ENCODE results near the gene CTSE.

The CTSE gene

DNA sequence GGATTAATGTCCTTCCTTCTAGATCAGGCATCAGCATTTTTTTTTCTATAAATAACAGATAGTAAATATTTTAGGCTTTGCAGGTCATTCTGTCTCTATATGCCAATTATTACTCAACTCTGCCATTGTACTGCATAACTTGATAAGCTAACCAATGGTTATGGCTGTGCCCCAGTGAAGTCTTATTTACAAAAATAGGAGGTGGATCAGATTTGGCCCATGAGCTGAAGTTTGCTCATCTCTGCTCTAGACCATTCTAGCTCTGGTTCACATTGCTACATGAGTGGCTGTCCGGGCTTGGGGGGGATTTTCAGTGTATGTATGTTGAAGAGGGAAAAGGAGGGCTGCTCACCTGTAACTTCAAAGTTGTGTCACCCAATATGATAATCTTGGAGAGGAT, 30.6 kb downstream of the CTSE start:
- no peak for DNase-seq (ENCODE audit: low read depth in 1 of 2, low spot score in 1 of 2)

DNA sequence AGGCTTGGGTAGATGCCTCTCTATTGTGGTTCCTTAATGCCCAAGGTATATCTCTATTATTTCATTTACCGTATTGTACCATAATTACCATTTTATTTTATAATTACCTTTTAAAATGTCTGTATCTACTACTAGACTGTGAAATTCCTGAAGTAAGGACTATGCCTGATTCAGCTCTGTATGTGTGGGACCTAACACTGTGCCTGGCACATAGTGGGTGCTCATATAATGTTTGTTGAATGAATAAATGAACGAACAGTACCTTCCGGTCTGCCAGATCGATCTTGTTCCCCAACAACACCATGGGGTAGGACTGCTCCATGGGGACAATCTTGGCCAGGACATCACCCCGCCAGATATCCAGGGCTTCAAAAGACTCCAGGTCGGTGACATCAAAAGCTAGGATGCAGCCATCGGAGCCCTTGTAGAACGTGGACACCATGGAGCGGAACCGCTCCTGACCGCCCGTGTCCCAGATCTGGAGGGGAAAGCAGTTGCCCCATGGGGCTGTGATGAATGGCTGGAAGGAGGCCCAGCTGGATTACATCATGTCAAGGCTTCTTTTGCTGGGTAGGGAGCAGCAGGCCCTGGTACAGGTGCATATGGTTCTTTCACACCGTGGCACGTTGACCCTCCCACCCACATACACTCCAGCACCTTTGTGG, 31.3 kb downstream of the CTSE start:
- DNase-seq (ENCODE audit: low read depth in 1 of 2, low spot score in 1 of 2), result no peak

DNA sequence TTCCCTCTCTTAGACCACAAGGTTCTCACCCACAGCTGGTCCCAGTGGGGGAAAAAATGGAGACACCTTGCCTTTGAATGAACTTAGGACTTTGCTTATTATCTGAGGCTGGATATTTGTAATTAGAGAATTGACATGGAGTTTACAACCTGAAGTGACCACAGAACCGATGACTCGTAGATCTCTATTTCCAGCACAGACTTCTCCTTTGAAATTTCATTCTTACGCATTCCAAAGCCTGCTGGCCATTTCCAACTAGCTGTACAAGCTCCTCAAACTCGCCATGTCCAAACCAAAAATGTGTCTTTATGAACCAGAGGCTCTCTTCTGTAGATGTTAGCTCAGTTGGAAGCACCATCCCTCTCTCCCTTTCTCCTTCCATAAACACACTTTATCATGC, 32.5 kb downstream of the CTSE start:
- no peak for DNase-seq (ENCODE audit: low read depth in 1 of 2, low spot score in 1 of 2)

DNA sequence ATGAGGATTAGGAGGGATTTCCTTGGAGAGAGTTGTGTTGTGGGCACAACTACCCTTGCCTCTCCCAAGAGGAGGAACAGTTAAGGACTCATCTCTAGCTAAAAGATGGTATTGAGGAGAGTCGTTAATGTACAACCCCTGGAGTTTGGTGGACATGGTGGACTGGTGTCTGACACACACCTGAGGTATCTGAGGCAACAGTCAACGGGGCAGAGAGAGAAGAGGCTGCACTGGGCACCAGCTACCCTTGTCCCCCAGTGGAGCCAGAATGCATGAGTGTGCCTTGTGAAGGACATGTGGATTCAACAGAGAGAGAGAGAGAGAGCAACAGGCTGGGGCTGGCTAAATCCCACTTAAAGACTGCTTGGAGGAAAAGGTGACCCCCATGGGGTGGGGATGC, 33.5 kb downstream of the CTSE start:
- DNase-seq (ENCODE audit: low read depth in 1 of 2, low spot score in 1 of 2), result no peak

DNA sequence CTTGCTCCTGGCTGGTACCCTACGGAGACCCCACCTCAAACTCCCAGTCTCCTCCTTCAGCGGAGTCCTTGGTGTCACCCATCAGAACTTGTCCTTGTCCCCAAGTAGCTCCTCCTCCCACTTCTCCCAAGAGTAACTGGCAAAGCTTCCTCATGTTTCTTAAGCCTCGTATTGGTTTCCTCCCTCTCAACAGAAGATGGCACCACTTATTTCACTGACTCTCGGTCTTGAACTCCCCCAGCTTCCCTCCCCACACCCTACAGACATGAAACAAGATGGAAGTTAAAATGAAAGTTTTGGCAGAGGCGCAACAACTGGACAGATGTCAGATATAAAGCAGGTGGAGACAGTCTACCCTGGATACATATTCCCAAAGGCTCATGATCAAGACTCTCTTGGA, 33.9 kb downstream of the CTSE start:
- DNase-seq (ENCODE audit: low read depth in 1 of 2, low spot score in 1 of 2), result no peak

DNA sequence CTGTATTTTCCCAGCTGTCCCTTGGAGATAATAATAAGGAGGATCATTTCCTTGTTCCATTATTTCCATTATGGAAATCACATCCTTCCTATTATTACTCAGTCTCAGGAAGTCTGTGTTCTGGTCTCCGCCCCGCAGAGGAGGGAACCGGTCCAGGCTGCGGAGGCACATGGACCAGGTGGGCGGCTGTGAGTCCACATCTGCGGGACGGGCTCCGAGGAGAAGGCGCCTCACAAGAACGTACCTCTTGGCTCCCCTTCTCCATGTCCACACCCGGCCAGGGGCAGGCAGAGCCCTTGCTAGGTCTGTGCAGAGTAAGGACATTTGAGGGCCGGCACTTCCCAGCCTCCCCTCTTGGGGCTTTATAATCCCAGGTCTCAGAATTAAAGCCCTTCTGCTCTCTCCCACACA, 35.1 kb downstream of the CTSE start:
- DNase-seq (ENCODE audit: low read depth in 1 of 2, low spot score in 1 of 2), result no peak

DNA sequence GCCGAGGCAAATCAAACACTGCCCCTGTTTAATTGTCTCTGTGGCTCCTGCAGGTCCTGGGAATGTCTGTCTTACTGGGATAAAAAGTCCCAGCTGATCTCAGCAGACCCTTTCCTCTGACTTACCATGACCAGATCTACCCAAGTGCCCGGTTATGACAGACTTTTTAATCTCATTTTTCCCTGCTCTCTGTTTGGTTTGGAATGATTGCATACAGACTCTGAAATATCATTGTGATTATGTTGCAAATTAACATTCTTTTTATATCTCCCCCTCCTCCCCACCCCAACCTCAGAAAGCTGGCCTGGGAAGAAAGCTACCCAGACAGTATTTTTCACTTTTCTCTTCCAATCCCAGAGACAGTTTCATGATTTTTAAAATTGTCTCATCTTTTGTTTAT, 36.8 kb downstream of the CTSE start:
- DNase-seq (ENCODE audit: low read depth in 1 of 2, low spot score in 1 of 2), result no peak

DNA sequence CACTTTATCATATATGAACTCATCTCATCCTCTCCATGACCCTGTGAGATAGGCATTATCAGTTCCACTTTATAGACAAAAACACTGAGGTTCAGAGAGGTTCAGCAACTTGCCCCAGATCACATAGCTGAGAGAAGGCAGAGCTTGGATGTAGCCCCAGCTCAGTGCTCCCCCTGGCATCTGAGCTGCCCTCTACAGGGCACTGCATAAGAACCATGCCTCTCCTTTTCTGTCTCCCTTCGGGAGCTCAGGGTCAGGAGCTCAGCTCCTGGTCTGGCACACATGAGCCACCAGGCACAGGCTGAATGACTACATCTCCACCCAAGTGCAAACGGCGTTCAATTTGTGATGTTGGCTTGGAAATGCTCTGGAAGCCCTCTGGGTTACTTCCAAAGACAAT, 37.4 kb downstream of the CTSE start:
- no peak for DNase-seq (ENCODE audit: low read depth in 1 of 2, low spot score in 1 of 2)

DNA sequence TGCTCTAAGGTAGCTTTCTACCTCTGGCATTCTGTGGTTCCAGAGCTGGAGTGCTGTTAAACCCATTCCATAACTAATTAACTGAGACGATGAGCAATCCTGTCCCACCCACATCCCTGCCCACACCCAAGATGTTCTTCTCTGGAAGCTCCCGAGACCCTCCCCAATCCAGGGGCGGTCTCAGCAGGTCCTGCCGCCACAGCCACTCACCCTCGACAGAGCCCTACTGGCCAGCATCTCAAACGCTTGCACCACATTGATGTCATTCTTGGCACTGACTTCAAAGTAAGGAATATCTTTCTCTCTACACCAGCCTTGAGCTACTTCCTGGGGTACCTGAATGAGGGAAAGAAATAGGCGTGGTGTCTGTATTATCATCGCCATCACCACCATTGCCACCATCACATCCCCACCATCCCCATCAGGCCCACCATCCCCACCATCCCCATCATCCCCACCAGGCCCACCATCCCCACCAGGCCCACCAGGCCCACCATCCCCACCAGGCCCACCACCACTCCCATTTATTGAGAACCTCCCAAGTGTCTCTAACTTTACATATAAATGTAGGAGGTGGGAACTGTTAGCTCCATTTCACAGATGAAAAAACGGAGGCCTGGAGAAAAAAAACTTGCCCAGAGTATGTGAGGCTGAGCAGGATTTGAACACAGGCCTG, 38.2 kb downstream of the CTSE start:
- DNase-seq (ENCODE audit: low read depth in 1 of 2, low spot score in 1 of 2), result no peak

DNA sequence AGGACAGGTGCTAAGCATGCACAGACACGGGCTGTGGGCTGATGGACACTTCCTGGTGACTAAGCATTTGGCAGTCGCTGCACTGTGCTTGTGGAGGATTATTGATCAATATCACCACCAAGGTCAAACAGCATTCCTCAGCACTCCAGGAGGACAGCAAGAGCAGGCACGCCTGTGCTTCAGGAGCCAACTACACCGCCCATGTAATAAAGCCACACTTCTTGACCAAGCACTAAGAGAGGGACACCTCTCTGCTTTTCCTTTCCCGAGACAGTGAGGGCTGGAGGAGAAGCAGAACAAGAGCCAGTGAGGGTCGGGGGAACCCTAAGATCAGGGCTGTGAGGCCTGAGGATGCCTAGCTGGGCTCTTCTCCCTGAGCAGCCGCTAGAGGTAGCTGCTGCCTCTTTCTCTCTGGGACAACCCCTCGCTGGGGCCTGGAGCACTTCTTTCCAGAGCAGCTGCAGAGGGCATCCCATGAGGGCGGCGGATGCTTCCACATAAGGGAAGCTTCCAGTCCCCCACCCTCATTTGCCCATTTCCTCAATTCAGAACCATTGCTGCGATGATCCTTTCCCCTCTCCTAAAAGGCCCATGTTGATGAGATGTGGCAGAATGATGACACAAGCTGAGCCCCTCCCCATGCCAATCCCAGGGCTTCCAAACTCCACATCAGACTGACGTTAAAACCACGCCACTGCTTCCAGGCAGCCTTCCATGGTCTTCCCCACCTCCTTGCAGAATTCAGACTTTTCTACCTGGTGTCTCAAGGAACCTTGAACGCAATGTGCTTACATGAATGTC, 39.6 kb downstream of the CTSE start:
- DNase-seq (ENCODE audit: low read depth in 1 of 2, low spot score in 1 of 2), result no peak

DNA sequence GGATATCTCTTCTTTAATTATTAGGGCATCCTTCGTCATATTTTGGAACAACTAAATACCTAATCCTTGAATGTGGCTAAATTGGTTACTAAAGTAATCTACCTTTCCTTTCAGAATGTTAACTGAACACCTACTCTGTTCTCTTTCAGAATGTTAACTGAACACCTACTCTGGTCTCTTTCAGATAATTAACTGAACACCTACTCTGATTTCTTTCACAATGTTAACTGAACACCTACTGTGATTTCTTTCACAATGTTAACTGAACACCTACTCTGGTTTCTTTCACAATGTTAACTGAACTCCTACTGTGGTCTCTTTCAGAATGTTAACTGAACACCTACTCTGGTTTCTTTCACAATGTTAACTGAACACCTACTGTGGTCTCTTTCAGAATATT, 42.4 kb downstream of the CTSE start:
- no peak for DNase-seq (ENCODE audit: low read depth in 1 of 2, low spot score in 1 of 2)

DNA sequence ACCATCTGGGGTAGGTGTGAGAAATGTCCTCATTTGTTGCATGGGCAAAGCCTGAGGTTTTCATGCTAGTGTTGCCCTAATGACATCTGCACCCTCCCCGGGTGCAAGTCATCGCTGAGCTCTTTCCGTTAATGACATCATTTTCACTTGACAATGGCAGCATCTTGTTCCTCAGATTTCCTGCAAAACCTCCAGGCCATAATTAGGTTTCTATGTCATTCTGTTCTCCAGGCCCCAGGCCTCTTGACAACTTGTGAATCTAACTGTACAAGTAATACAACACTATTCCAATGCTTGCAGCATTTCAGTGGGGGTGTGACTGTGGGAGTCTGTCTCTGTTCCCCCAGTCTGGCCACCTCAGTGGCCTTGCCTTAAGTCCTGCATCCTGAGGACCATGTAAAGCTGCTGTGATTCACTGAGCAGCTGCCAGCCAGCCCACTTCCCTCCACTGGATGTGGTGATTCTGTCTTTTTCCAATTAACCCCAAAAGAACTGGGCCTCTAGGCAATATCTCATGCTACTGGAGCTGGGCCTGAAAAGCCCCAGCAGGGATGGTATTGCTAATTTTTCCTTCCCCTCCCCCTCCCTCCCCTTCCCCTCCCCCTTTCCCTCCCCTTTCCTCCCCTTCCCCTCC, 43.3 kb downstream of the CTSE start:
- no peak for DNase-seq (ENCODE audit: low read depth in 1 of 2, low spot score in 1 of 2)

DNA sequence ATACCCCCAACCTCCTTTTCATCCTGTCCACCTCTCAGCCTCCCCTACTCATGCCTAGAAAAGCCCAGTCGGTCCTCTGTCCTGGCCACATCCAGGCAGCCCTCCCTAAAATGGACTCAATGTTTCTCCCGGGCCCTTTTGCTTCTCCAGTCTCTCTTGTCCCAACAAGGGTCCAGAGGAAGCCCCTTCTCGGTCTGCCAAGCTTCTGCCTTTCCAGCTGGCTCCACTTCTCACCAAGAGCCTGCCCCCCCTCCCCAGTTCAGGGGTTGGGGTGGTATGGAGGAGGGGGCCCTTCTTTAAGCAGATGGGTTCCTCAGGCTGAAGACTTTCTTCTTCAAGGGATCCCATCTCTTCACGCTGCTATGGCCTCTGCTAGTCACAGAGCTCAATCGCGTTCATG, 44.4 kb downstream of the CTSE start:
- no peak for DNase-seq (ENCODE audit: low read depth in 1 of 2, low spot score in 1 of 2)

DNA sequence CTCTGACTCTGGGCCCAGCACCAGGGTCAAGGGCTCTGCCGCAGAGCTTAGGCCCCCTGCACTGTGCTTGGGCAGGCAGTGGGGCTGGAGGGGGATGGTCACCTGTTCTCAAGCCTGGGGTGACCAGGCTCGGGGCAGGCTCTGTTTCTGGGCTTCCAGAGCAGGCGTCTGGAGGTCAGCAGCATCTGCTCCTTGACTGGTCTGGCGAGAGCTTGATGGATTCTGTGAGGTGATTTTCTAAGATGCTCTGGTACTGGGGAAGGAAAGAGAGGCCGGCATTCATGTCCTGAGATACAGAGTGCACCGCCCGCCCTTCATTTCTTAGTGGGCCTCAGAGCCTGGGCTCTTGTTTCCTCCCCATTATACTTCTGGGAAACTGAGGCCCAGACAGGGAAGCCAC, 45.0 kb downstream of the CTSE start:
- DNase-seq (ENCODE audit: low read depth in 1 of 2, low spot score in 1 of 2), result no peak

DNA sequence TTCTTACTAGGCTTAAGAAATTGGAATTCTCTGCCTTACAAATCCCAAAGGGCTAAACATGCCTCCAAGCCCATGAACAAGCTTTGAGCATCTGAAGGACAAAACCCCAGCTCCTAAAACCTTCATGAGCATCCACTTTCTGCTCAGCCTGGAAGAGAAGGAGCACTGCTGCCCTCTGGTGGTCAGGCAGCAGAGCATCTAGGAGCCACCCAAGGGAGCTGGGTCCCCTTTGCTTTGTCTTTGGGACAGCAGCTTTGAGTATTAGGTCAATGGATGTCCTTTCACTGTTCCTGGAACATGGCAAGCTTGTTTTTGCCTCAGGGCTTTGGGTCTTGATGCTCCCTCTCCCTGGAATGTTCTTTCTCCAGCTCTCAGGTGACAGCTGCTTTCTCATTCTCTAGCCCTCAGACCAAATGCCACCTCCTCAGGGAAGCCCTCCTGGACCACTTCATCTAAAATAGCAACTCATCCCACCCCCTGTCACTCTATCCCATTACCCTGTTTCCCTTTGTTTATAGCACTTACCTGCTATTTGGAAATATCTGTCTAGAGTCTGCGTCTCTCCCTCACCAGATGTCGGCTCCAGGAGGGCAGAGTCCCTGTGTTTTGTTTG, 46.2 kb downstream of the CTSE start:
- peak; percentile 51 to 64 for DNase-seq (ENCODE audit: low read depth in 1 of 2, low spot score in 1 of 2)

DNA sequence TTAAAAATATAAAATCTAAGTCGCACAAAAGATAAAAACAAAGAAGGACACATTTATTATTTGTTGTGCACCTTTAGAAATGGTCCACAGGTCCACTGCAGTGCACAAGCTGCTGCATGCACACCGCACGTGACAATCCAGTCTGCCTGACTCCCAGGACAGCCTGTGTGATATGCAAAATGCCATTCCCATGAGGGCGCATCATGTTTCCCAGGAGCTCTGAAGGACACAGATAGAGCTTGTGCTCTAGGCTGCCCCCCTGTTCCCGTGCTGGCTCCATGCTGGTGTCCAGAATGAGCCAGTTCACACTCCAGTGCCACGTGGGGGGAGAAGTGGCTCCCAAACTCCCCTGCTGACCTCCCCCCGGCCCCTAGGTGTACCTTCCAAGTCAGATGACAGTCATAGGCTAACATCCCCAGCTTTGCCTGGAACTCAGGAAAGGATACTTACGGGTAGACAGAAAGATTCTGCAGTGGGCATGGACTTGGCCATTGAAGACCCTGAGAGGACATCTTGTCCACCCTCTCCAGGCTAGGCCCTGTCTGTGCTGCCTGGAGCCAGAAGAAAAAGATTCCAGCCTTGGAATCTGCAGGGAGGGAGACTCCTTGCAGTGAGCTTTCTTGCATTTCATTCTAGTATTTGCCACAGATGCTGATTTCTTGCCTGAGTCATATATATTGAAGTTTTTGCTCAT, 46.8 kb downstream of the CTSE start:
- no peak for DNase-seq (ENCODE audit: low read depth in 1 of 2, low spot score in 1 of 2)

DNA sequence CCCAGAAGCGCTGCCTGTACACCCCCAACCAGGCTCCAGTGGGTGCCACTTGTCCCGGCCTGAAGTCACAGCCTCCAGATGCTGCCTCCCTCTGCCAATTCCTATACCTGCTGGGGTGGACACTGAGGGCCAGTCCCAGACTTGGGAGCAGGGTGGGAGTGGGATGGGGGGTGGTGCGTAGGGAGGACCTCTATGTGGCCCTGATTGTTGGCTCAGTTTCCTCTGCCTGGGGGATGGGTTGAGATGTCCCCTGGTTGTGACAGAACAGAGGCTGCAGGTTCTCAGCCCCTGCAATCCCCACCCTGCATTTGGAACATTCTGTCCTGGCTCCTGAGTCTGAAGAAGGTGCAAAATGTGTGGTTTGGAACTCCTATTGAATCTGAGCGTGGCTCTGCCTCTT, 47.7 kb downstream of the CTSE start:
- DNase-seq (ENCODE audit: low read depth in 1 of 2, low spot score in 1 of 2), result no peak

DNA sequence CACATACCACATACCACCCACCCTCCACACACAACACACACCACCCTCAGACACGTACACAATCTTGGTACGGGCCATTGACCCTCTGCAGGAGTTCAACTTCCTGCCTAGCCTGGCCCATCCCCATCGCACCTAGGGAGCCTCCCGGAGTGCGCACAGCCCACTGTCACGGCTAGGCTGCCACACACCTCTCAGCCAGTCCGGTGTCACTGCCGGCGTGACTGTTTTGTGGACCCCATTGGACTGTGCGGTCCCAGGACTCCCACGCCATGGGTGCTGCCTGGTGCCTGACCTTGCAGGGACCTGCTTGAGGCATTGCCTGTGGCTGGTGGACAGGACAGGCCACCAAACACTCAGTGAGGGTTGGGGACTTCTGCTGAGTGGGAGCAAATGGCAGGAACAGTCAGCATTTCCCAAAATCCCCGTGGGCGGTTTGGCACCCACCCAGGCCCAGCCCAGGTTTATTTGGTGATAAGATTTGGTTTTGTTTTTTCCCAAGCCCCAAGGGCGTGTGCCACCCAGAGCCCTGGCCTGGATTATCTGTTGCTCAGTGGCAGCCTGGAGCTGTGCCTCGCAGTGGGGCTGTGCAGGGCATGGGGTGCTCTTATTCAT, 48.2 kb downstream of the CTSE start:
- no peak for DNase-seq (ENCODE audit: low read depth in 1 of 2, low spot score in 1 of 2)

DNA sequence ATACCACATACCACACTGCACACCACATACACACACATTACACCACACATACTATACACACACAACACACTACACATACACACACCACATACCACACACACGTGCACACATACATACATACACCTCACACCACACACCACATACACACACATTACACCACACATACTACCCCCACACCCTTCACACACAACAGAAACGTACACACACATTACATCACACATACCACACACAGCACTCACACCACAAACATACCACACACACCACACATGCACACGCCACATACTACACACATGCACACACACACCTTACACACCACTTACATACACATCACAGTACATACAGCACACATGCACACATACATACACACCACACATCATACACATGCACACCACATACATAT, 49.0 kb downstream of the CTSE start:
- DNase-seq (ENCODE audit: low read depth in 1 of 2, low spot score in 1 of 2), result no peak
